GM18858 (cell line): ENCODE data around the gene PKD1L1.

Experiments used
- ATAC-seq: cut with Tn5 transposase; IDR thresholded peaks from one replicate; pipeline ENCODE4 v1.9.1; 2021; ENCODE audit not compliant: unreplicated experiment

The PKD1L1 gene

GRCh38 chr7:47826754-47827153 lies 121.5 kb downstream of the PKD1L1 start:
- ATAC-seq, result no peak

- ATAC-seq, result peak; percentile 15
These were observed 128.7 kb downstream of the PKD1L1 start for GRCh38 chr7:47819607-47819920.

- peak; percentile 47 for ATAC-seq
These were observed 129.3 kb downstream of the PKD1L1 start for GRCh38 chr7:47818796-47819606.

- no peak for ATAC-seq
These were observed 130.3 kb downstream of the PKD1L1 start for GRCh38 chr7:47817917-47818316.

GRCh38 chr7:47816647-47817046 lies 131.6 kb downstream of the PKD1L1 start:
- no peak for ATAC-seq

- ATAC-seq, result no peak
These were observed 132.4 kb downstream of the PKD1L1 start for GRCh38 chr7:47815867-47816266.

- no peak for ATAC-seq
These were observed 133.2 kb downstream of the PKD1L1 start for GRCh38 chr7:47814905-47815613.

GRCh38 chr7:47813620-47814260 lies 134.5 kb downstream of the PKD1L1 start:
- ATAC-seq, result no peak

GRCh38 chr7:47812429-47813136 lies 135.7 kb downstream of the PKD1L1 start:
- ATAC-seq, result no peak

GRCh38 chr7:47811632-47812380 lies 136.5 kb downstream of the PKD1L1 start:
- ATAC-seq, result no peak

GRCh38 chr7:47809387-47809786 lies 138.9 kb downstream of the PKD1L1 start:
- no peak for ATAC-seq

- ATAC-seq, result no peak
These were observed 139.9 kb downstream of the PKD1L1 start for GRCh38 chr7:47808321-47808720.

GRCh38 chr7:47807756-47808155 lies 140.5 kb downstream of the PKD1L1 start:
- ATAC-seq, result no peak

- ATAC-seq, result no peak
These were observed 141.1 kb downstream of the PKD1L1 start for GRCh38 chr7:47807126-47807525.

- no peak for ATAC-seq
These were observed 141.6 kb downstream of the PKD1L1 start for GRCh38 chr7:47806701-47807103.

GRCh38 chr7:47804767-47805545 lies 143.3 kb downstream of the PKD1L1 start:
- ATAC-seq, result no peak

- ATAC-seq, result no peak
These were observed 144.4 kb downstream of the PKD1L1 start for GRCh38 chr7:47803846-47804245.

GRCh38 chr7:47803025-47803424 lies 145.2 kb downstream of the PKD1L1 start:
- no peak for ATAC-seq

- ATAC-seq, result no peak
These were observed 146.8 kb downstream of the PKD1L1 start for GRCh38 chr7:47801423-47801822.

GRCh38 chr7:47799524-47799923 lies 148.7 kb downstream of the PKD1L1 start:
- no peak for ATAC-seq
